NCI-H226 (cell line): ENCODE data around the gene CIDEA.

Source experiments
- DNase-seq: peaks from one replicate; pipeline ENCODE4 v3.0.0-alpha.2; 2015

Gene CIDEA

GRCh38 chr18:12276736-12277554 lies 22.8 kb downstream of the CIDEA start:
- DNase-seq, result no peak

- DNase-seq, result peak; percentile 48
These were observed 24.1 kb downstream of the CIDEA start for GRCh38 chr18:12278215-12278671.

GRCh38 chr18:12278741-12279682 lies 24.9 kb downstream of the CIDEA start:
- peak; percentile 87 for DNase-seq

GRCh38 chr18:12279781-12280531 lies 25.8 kb downstream of the CIDEA start:
- DNase-seq, result no peak

DNA sequence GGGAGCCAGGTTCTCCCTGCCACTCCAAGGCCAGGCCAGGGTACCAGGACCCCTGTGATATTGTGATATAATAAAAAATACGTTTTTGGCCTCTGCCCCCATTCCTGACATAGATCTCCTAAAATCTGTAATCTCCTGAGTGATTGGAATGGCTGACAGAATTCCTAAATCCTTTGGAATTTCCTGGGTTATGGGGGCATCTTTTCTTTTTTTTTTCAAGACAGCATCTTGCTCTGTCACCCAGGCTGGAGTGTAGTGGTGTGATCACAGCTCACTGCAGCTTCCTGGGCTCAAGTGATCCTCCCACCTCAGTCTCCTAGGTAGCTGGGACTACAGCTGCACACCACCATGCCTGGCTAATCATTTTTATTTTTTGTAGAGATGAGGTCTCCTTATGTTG lies 27.7 kb downstream of the CIDEA start:
- DNase-seq, result peak; percentile 28

DNA sequence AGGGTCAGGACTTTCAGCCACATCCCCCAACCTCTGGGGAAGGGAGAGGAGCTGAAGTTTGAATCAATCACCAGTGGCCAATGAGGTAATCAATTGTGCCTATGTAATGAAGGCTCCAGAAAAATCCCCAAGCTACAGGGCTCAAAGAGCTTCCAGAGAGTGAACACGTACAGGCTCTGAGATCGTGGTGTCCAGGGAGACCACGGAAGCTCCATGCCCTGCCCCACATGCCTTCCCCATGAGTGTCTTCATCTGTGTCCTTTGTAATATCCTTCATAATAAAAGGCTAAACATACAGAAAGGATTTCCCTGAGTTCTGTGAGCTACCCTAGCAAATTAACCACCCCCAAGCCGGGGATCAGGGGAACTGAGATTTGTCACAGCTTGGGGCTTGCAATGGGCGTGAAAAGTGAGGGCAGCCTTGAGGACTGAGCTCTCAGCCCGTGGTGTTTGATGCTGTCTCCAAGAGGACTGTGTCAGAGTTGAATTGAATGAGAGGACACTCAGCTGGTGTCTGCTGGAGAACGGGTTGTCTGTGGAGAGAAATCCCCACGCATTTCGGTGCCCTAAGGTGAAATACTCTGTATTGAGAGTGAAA lies 28.4 kb downstream of the CIDEA start:
- peak; percentile 77 for DNase-seq

GRCh38 chr18:12283256-12283655 lies 29.1 kb downstream of the CIDEA start:
- peak; percentile 35 for DNase-seq

- no peak for DNase-seq
These were observed 29.5 kb downstream of the CIDEA start for GRCh38 chr18:12283666-12284065.

DNA sequence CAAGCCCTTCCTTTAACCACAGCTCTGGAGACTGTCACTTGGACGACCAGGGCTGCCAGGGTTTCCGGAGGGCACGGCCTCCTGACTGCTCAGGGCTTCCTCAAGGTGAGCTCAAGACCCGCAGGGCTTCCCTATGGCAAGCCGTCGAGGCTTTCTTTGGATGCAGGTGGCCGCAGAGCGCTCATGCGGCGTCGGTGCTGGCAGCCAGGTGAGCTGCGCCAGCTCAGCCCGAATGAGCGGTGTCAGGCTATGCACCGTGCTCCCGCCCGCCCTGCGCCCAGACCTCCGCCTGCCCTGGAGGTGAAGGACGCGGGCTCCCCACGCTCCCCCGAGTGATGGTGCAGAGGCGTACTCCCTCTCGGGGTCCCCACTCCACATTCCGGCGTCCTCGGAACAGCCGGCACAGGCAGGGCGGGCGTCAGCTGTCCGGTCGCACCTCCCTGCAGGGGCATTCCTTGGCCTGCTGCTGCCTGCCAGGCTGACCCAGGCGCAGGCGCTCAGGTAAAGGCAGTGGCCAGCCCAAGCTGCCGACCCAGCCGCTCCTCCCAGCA lies 33.0 kb downstream of the CIDEA start:
- DNase-seq, result no peak

DNA sequence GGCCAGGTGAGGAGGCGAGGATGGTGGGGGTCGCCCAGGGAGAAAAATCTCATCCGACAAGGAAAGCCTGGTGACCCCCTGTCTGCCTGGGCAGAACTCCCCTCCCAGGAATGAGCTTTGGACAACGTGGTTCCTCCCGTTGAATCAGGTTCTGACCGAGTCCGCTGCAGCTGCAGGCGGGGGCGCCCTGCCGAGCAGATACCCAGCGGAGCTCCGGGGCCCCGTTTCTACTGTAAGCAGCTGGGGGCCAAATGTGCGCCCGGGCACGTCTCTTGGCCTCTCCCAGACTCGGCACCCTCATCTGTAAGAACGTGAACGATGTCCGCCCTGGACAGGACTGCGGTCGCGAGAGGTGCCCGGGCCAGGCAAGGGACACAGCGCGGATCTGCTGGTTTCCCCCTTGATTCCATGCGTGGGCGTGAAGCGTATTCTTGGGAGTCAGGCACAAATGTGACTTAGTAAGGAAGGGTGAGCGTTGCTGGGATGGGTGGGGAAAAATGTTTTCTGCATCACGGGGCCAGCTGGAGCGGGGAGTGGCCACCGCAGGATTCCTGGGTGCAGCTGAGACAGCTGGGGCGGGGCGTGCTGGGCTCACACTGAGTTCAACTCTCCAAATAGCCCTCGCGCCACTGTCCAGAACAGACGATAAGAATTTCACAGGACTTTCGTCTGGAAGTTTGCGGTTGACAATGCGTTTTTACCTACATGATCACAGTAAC lies 33.7 kb downstream of the CIDEA start:
- DNase-seq, result peak; percentile 90

- DNase-seq, result no peak
These were observed 34.2 kb downstream of the CIDEA start for GRCh38 chr18:12288403-12288755.

GRCh38 chr18:12290086-12290485 lies 35.9 kb downstream of the CIDEA start:
- DNase-seq, result no peak

DNA sequence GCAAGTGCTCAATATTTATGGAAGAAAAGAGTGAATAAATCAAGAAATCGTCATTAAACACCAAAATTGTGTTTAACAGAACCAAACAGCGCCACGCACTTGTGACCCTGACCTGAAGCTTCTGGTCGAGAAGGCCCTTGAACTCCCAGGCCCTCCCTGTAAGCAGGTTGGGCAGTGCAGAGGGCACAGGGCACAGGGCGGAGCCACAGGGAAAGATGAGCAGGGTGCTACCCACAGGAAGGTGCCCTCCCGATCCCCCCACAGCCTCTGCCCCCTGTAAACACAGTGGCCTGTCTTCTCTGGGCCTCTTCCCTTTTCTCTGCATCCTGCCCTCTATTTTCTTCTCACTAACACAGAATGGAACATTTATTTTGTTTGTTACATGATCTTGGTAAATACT lies 37.0 kb downstream of the CIDEA start:
- no peak for DNase-seq

DNA sequence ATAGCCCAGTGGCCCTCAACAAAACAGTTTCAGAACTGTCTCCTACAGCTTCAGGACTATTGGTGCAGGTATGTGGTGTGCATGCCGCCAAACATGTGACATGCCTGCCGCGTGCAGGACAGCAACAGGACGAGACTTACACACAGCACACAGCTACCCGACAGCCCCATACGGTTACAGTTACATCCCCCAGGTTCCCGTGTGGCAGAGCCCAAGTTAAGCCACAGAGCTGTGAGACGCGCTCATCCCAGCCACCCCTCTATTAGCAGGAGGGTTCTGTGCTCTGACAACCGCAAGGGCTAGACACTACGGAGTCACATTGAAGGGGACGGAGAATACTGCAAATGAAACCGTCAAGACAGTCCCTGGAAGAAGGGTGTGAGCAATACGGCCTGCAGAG lies 37.5 kb downstream of the CIDEA start:
- no peak for DNase-seq

DNA sequence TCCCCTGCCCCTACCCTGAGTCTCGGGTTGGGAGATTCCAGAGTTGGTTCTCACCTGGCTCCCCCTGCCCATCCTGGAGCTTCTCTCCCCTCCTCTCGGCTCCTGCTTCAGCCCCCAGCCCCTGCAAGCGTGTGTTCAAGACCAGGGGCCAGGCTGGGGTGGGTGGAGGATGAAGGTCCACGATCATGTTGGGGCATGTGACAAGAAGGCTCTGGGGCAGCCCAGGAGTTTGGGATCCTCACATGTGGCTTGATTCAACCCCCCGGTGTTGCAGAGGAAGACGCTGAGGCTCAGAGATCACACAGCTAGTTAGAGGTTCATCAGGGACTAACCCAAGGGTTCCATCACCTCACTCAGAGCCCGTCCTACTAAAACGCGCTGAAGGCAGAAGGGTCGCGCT lies 39.7 kb downstream of the CIDEA start:
- DNase-seq, result no peak

- DNase-seq, result no peak
These were observed 41.4 kb downstream of the CIDEA start for GRCh38 chr18:12295389-12296086.

DNA sequence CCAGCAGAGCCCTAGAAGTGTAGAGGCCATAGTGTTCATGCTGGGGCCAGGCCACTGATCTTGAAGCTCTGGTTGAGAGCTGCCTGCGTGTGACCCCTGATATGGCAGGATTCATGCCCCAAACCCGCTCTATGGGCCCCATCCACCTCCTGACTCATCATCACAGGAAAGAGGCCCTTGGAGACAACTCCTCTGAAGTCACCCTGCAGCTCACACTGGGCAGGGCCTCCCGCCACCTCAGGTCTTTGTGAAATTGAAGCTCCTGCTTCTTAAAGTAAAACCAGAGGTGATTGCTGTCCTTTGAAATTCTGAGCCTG lies 41.9 kb downstream of the CIDEA start:
- DNase-seq, result no peak

DNA sequence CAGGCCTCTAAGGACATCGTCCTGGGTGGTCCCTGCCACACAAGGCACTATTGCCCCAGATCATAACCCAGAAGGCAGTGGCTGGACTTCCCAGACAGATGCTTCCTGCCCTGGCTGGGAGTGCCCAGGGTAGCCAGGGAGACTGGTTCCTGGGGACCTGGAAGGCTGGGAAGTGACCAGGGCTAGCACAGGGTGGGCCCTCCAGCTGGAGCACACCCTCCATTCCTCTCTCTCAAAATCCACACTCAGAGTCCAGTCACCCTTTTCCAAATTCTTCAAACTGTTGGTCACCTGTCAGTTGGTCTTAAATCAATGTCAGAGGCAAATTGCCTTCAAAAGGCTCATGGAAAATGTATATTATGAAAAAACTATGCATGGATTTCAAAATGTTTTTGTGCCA lies 42.3 kb downstream of the CIDEA start:
- DNase-seq, result no peak

GRCh38 chr18:12299862-12300261 lies 45.7 kb downstream of the CIDEA start:
- DNase-seq, result no peak

DNA sequence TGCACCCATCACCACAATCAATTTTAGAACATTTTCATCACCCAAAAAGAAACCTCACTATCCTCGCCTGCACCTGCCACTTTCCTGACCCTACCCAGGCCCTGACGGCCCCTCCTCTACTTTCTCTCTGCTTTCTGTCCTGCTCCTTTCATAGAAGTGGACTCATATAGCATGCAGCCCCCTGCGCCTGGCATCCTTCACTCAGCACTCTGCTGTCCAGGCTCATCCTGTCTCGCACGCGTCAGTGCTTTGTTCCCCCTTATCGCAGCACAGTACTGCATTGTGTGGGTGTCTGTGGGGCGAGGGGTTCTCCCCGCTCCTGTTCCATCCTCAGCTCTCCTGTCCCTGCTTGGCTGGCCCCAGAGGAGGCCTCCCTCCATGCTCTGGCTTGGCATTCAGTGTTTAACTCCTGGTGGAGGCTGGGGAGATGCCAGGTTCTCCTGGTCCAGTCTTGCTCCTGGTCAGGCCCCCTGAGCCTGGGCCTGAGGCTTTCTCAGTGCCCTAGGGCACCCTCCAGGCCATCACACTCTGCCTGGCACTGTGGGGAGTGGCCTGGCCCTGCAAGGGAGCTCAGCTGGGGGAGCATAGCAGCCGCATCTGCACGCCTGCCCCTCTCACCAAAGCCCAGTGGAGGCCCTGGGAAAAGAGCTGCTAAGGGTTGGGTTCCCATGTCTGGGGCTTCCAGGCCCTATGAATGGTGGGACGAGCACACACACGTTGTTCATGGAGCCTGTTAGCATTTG lies 47.3 kb downstream of the CIDEA start:
- DNase-seq, result no peak
